Astrocyte (in vitro differentiated cells and primary cell): Measurements from ENCODE around the gene ITPRID2. TPM values are rescaled to one million over a fixed set of nuclear protein-coding genes. Genes with fewer than 3 reads are reported as not detected.

Experiments used
- DNase-seq: peaks from one replicate; pipeline ENCODE4 v3.0.0-alpha.2; 2010; ENCODE audit warnings: low read depth
- FAIRE-seq: peaks from 2 replicates; lab custom pipeline; 2011; peaks lifted over from hg19 to GRCh38; lab: Jason Lieb, UNC
- H2AFZ ChIP-seq: 2 replicates; pipeline ENCODE4 v1.6.0; 2012; ENCODE audit warnings: low read depth, low read length, inconsistent platforms
- H3K27ac ChIP-seq: 2 replicates; pipeline ENCODE4 v1.5.1; 2011; ENCODE audit warnings: low read depth, low read length, inconsistent platforms
- H3K27me3 ChIP-seq: 2 replicates; pipeline ENCODE4 v1.6.0; 2011; ENCODE audit warnings: low read length, inconsistent platforms; ENCODE audit not compliant: insufficient read depth
- H3K36me3 ChIP-seq: 2 replicates; pipeline ENCODE4 v1.5.1; 2011; ENCODE audit warnings: low read length, inconsistent platforms; ENCODE audit not compliant: insufficient read depth
- H3K4me1 ChIP-seq: 2 replicates; pipeline ENCODE4 v1.5.1; 2011; ENCODE audit warnings: low read length, inconsistent platforms; ENCODE audit not compliant: insufficient read depth
- H3K4me2 ChIP-seq: 2 replicates; pipeline ENCODE4 v1.6.0; 2012; ENCODE audit warnings: low read length, inconsistent platforms
- H3K4me3 ChIP-seq: 2 replicates; pipeline ENCODE4 v1.5.1; 2011; ENCODE audit warnings: low read depth, mild to moderate bottlenecking, low read length, inconsistent platforms; ENCODE audit not compliant: insufficient read depth
- H3K79me2 ChIP-seq: 2 replicates; pipeline ENCODE4 v1.6.0; 2012; ENCODE audit warnings: mild to moderate bottlenecking, low read length, inconsistent platforms; ENCODE audit not compliant: insufficient read depth
- H3K9ac ChIP-seq: 2 replicates; pipeline ENCODE4 v1.6.0; 2012; ENCODE audit warnings: mild to moderate bottlenecking, low read length, inconsistent platforms
- H3K9me3 ChIP-seq: 2 replicates; pipeline ENCODE4 v1.5.1; 2012; ENCODE audit warnings: low read depth, mild to moderate bottlenecking, low read length, inconsistent platforms; ENCODE audit not compliant: insufficient read depth
- H4K20me1 ChIP-seq: 2 replicates; pipeline ENCODE4 v1.6.0; 2012; ENCODE audit warnings: low read length, inconsistent platforms; ENCODE audit not compliant: insufficient read depth
- H3K27ac Mint-ChIP-seq: one replicate; pipeline ENCODE4 v1.8.0; 2021; ENCODE audit warnings: mild to moderate bottlenecking, mixed read lengths; ENCODE audit not compliant: unreplicated experiment
- H3K27me3 Mint-ChIP-seq: one replicate; pipeline ENCODE4 v1.8.0; 2021; ENCODE audit warnings: low read depth, mixed read lengths; ENCODE audit not compliant: unreplicated experiment
- H3K36me3 Mint-ChIP-seq: one replicate; pipeline ENCODE4 v1.8.0; 2021; ENCODE audit warnings: low read depth, mixed read lengths; ENCODE audit not compliant: unreplicated experiment
- H3K4me1 Mint-ChIP-seq: one replicate; pipeline ENCODE4 v1.8.0; 2021; ENCODE audit warnings: low read depth, mixed read lengths; ENCODE audit not compliant: unreplicated experiment
- H3K4me3 Mint-ChIP-seq: one replicate; pipeline ENCODE4 v1.8.0; 2021; ENCODE audit warnings: mild to moderate bottlenecking, moderate library complexity, mixed read lengths; ENCODE audit not compliant: unreplicated experiment
- H3K9me3 Mint-ChIP-seq: one replicate; pipeline ENCODE4 v1.8.0; 2021; ENCODE audit warnings: mild to moderate bottlenecking, mixed read lengths; ENCODE audit not compliant: unreplicated experiment
- CTCF ChIP-seq: IDR thresholded peaks from 2 replicates; pipeline ENCODE4 v1.5.1; 2011; ENCODE audit warnings: low read depth, mild to moderate bottlenecking, inconsistent platforms, low read length, moderate library complexity; ENCODE audit not compliant: insufficient read depth
- EZH2 ChIP-seq: IDR thresholded peaks from 2 replicates; pipeline ENCODE4 v1.6.1; 2012; ENCODE audit warnings: mild to moderate bottlenecking, low read length, inconsistent platforms; ENCODE audit not compliant: insufficient read depth
- total RNA-seq: library from RNA; stranded (reverse); gene quantifications from 2 replicates; pipeline ENCODE4 v1.2.1, GENCODE V29; 2021

Gene ITPRID2
- total RNA-seq, 1 donor from 2014 or later: 272 TPM

GRCh38 chr2:181944914-181945291, 53.4 kb downstream of the ITPRID2 start:
- TF ChIP-seq EZH2 (no peak), CTCF (no peak)
- Mint-ChIP-seq H3K9me3 (no peaks in the 10 kb centered on the region), H3K27me3 (no peaks in the 10 kb centered on the region), H3K36me3 (no peaks in the 10 kb centered on the region), H3K4me1 (peaks cover 9% of the 10 kb centered on the region), H3K27ac (no peak overlapping the region), H3K4me3 (no peak overlapping the region)
- Histone ChIP-seq H3K9me3 (no peaks in the 10 kb centered on the region), H3K36me3 (no peaks in the 10 kb centered on the region), H4K20me1 (no peaks in the 10 kb centered on the region), H3K79me2 (no peaks in the 10 kb centered on the region), H3K9ac (no peak overlapping the region), H2AFZ (no peak overlapping the region), H3K4me3 (no peak overlapping the region), H3K27me3 (no peaks in the 10 kb centered on the region), H3K4me1 (peaks cover 11% of the 10 kb centered on the region), H3K4me2 (no peak overlapping the region), H3K27ac (no peak overlapping the region)
- DNase-seq: no peak
- FAIRE-seq: no peak

- peaks cover 11% of the 10 kb centered on the region for H3K4me1 ChIP-seq
- H3K79me2 ChIP-seq: no peaks in the 10 kb centered on the region
- Mint-ChIP-seq H3K4me1 (peaks cover 11% of the 10 kb centered on the region), H3K27me3 (no peaks in the 10 kb centered on the region), H3K27ac (no peak overlapping the region), H3K36me3 (no peaks in the 10 kb centered on the region), H3K4me3 (no peak overlapping the region), H3K9me3 (no peaks in the 10 kb centered on the region)
- H4K20me1 ChIP-seq: no peaks in the 10 kb centered on the region
- H3K9me3 ChIP-seq: no peaks in the 10 kb centered on the region
- peak; percentile 26 for FAIRE-seq
- no peaks in the 10 kb centered on the region for H3K36me3 ChIP-seq
- no peak overlapping the region for H3K4me3 ChIP-seq
- no peak overlapping the region for H2AFZ ChIP-seq
- H3K27ac ChIP-seq: no peak overlapping the region
- H3K27me3 ChIP-seq: no peaks in the 10 kb centered on the region
- no peak overlapping the region for H3K9ac ChIP-seq
- H3K4me2 ChIP-seq: no peak overlapping the region
- TF ChIP-seq CTCF: no peak
- TF ChIP-seq EZH2: no peak
- no peak for DNase-seq
These were observed 55.1 kb downstream of the ITPRID2 start for GRCh38 chr2:181946444-181947127.

DNA sequence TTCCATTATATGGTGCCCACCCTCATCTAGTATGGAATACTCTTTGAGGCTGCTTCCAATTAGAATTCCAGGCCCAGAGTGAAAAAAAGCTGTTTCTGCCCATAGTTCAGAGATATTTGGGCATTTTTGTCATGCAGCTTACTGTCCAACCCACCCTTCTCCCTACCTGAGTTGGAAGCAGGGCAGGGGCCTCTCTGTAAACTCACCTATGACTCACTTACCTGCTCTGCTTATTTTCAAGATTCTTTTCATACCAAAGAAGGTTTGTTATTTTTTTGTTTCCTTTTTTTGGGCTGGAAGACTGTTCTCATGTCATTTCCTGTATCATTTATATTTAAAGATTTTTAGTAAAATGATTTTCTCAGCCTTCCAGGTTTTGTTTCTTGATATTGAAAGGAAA, 55.7 kb downstream of the ITPRID2 start:
- Mint-ChIP-seq H3K4me1 (peaks cover 11% of the 10 kb centered on the region), H3K27ac (no peak overlapping the region), H3K9me3 (no peaks in the 10 kb centered on the region), H3K27me3 (no peaks in the 10 kb centered on the region), H3K36me3 (no peaks in the 10 kb centered on the region), H3K4me3 (no peak overlapping the region)
- Histone ChIP-seq H3K4me2 (no peak overlapping the region), H3K4me3 (no peak overlapping the region), H3K27me3 (no peaks in the 10 kb centered on the region), H3K27ac (no peak overlapping the region), H4K20me1 (no peaks in the 10 kb centered on the region), H3K4me1 (peaks cover 11% of the 10 kb centered on the region), H3K9ac (no peak overlapping the region), H3K9me3 (no peaks in the 10 kb centered on the region), H2AFZ (no peak overlapping the region), H3K79me2 (no peaks in the 10 kb centered on the region), H3K36me3 (no peaks in the 10 kb centered on the region)
- no peak for FAIRE-seq
- no peak for DNase-seq
- TF ChIP-seq CTCF (no peak), EZH2 (no peak)
